WI38 (cell line): ENCODE data around the gene STXBP6.

ENCODE experiments used
- H3K4me3 ChIP-seq: 2 replicates; pipeline ENCODE4 v1.5.1; 2011; ENCODE audit warnings: low read depth, mild to moderate bottlenecking, control low read depth, low read length
- TF ChIP-seq, protein P1 (sequence below): IDR thresholded peaks from 2 replicates; pipeline ENCODE4 v1.5.1; 2012; ENCODE audit warnings: low read depth, mild to moderate bottlenecking, control low read depth, low read length

STXBP6 gene

DNA sequence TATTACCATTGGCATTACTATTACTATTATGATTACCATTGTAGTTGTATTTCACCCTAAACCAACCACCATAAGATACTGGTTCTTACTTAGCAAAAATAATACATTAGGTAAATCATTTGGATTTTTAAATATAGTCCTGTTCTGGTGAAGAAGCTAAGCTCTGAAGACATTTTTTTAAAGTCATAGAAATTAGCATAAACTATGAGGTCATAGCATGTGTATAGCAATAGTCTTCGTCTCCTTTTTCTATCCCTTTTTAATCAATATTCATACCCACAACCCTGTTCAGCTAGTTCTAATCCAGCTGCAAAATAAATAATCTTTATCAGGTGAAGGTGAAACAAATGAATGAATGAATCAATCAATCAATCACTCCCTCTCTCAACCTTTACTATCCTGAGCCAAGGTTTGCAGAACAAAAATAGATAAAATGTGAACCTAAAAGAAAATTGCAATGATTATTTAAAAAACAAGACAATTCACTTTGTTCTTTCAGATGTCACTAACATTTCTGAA, 134.5 kb downstream of the STXBP6 start:
- TF ChIP-seq, protein P1, sequence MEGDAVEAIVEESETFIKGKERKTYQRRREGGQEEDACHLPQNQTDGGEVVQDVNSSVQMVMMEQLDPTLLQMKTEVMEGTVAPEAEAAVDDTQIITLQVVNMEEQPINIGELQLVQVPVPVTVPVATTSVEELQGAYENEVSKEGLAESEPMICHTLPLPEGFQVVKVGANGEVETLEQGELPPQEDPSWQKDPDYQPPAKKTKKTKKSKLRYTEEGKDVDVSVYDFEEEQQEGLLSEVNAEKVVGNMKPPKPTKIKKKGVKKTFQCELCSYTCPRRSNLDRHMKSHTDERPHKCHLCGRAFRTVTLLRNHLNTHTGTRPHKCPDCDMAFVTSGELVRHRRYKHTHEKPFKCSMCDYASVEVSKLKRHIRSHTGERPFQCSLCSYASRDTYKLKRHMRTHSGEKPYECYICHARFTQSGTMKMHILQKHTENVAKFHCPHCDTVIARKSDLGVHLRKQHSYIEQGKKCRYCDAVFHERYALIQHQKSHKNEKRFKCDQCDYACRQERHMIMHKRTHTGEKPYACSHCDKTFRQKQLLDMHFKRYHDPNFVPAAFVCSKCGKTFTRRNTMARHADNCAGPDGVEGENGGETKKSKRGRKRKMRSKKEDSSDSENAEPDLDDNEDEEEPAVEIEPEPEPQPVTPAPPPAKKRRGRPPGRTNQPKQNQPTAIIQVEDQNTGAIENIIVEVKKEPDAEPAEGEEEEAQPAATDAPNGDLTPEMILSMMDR, result no peak
- H3K4me3 ChIP-seq, result no peak overlapping the region

DNA sequence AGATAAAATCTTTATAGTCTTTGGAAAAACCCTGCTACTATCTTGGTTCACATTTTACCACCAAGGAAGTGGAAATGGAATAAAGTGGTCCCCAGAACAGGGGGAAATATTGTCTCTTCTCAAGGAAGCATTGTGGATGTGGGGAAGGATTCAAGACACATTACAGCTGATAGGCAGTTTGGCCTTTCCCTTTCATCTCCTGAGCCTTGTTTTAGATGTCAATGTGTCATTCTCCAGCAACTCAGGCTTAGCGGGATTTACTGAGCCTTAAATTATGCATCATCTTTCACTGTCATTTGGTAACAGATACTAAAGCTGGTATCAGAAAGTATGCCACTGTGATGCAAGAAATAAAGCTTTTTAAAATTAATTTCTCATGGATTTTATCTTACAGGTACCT, 136.2 kb downstream of the STXBP6 start:
- H3K4me3 ChIP-seq, result no peak overlapping the region
- TF ChIP-seq, protein P1, result no peak

DNA sequence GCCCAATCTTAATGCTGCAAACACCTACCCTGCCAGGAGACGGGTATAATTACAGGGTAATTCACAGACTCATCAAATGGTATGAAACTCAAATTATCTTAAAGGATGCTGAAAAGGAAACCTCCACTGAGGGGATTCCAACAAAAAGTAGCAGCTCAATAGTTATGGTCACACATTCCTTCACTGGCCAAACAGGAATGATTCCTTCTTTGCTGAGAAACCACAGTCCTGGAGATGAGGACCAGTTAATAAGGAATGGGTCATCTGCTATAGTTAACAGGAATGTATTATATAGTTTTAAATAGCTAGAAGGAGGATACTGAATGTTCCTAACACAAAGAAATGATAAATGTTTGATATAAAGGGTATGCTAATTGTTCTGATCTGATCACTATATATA, 136.9 kb downstream of the STXBP6 start:
- TF ChIP-seq, protein P1, result no peak
- H3K4me3 ChIP-seq, result no peak overlapping the region

DNA sequence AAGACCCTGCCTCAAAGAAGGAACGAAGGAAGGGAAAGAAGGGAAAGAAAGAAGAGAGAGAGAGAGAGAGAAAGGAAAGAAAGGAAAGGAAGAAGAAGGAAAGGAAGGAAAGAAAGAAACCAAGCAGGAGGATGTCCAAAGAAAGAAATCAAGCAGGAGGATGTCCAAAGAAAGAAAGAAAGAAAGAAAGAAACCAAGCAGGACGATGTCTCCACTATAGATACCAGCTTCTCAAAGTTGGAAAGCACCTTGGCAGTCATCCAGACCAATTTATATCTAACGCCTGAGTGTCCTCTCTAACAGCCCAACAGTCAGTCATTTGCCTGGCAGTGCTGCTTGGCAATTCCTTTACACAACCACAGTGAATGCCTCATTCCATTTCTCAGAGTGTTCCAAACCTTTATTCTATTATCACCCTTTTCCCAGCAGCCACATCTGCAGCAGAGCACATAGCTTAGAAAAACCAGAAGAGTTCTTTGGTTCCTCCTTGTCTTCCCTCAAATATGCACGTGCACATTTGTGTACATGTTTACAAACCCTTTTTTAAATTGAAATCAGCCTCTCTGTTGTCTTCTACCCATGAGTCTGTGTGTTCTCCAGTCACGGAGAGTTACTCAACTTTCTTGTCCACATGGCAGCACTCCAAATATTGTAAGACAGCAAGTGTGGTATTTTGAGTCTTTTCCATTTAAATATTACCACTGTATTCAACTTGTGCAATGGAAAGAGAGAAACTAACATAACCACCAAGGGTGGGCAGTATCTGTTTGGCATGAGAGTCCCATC, 138.4 kb downstream of the STXBP6 start:
- TF ChIP-seq, protein P1, result no peak

DNA sequence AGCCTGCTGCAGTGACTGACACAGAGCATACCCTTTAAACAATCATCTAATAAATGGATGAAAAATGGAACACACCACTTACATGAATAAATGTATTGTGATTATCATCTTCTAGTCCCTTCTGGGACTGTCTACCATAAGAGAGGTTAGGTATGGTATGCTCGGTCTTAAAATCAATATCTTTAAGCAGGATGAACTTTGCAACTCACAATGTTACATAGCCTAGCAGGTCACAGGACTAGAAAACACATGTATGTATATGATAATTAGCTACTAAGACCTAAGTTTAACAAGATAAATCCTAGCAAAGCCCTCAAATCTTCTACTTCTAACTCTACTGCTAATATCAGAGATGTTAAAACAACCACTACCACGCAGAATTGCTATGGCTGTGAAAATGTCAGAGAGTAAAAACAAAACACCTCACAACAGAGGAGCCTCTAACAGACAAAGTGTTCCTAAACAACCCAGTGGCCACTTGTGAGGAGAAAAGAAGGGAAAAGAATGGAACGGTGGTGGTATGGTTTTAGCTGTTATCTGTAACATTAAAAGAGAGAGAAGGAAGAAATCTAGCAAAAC, 139.4 kb downstream of the STXBP6 start:
- H3K4me3 ChIP-seq, result no peak overlapping the region
- TF ChIP-seq, protein P1, result no peak

More for the DNA sequence above, 138.4 kb downstream of the STXBP6 start:
- H3K4me3 ChIP-seq, result no peak overlapping the region

DNA sequence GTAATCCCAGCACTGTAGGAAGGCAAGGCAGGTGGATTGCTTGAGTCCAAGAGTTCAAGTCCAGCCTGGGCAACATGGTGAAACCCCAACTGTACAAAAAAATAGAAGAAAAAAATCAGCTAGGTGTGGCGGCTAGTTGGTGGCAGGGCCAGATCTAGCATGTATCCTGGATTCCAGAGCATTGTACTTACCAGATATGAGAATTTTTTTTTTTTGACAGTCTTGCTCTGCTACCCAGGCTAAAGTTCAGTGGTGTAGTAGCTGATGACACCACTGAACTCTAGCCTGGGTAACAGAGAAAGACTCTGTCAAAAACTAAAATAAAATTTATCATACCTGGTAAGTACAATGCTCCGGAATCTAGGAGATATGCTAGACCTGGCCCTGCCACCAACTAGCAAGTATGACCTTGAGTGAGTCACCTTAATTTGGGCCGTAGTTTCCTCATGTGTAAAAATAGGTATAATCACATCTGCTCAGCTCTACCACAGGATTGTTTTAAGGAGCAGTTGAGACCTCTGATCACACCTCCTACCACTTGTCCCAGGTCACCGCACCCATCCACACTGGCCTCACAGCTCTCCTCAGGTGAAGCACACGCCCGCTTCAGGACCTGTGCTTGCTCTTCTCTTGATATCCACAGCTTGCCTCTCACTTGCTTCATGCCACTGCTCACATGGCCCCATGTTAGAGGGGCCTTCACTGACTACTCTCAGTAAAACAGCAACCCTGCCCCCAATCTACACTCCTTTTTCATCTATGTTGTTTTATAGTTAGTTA, 140.2 kb downstream of the STXBP6 start:
- TF ChIP-seq, protein P1, result no peak

More for the DNA sequence above, 140.2 kb downstream of the STXBP6 start:
- no peak overlapping the region for H3K4me3 ChIP-seq
